Nephron progenitor cell (in vitro differentiated cells): ENCODE results near the gene EML3.
A peak's percentile ranks its signal among the peaks of the same experiment; 100 is the strongest.

Experiments used
- DNase-seq: peaks from one replicate; pipeline ENCODE4 v3.0.0; 2021
- H3K27ac Mint-ChIP-seq: 2 replicates; pipeline ENCODE4 v1.8.0; 2021; ENCODE audit warnings: mild to moderate bottlenecking, moderate library complexity, mixed read lengths
- H3K27me3 Mint-ChIP-seq: 2 replicates; pipeline ENCODE4 v1.8.0; 2021; ENCODE audit warnings: mild to moderate bottlenecking, low read depth, mixed read lengths; ENCODE audit not compliant: poor library complexity
- H3K36me3 Mint-ChIP-seq: 2 replicates; pipeline ENCODE4 v1.8.0; 2021; ENCODE audit warnings: low read depth, mixed read lengths
- H3K4me1 Mint-ChIP-seq: 2 replicates; pipeline ENCODE4 v1.8.0; 2021; ENCODE audit warnings: mixed read lengths
- H3K4me3 Mint-ChIP-seq: 2 replicates; pipeline ENCODE4 v1.8.0; 2021; ENCODE audit warnings: mild to moderate bottlenecking, moderate library complexity, mixed read lengths
- H3K9me3 Mint-ChIP-seq: 2 replicates; pipeline ENCODE4 v1.8.0; 2021; ENCODE audit warnings: mild to moderate bottlenecking, moderate library complexity, mixed read lengths
- CTCF ChIP-seq: fragments of 200-600 bp; sonication (generic); IDR thresholded peaks from 2 replicates; pipeline ENCODE4 v1.5.0; 2021; ENCODE audit warnings: antibody characterized with exemption

Gene EML3

GRCh38 chr11:62554387-62555167, 58.0 kb downstream of the EML3 start:
- no peak for TF ChIP-seq CTCF
- H3K4me3 Mint-ChIP-seq, result no peak overlapping the region
- DNase-seq, result no peak
- peaks cover 80% of the 10 kb centered on the region for H3K4me1 Mint-ChIP-seq
- no peaks in the 10 kb centered on the region for H3K9me3 Mint-ChIP-seq
- H3K27me3 Mint-ChIP-seq, result peaks cover 13% of the 10 kb centered on the region
- peaks cover 21% of the 10 kb centered on the region for H3K36me3 Mint-ChIP-seq
- peak overlapping the region; percentile 11 for H3K27ac Mint-ChIP-seq

- H3K4me3 Mint-ChIP-seq, result no peak overlapping the region
- H3K36me3 Mint-ChIP-seq, result peaks cover 15% of the 10 kb centered on the region
- no peaks in the 10 kb centered on the region for H3K9me3 Mint-ChIP-seq
- peaks cover 76% of the 10 kb centered on the region for H3K4me1 Mint-ChIP-seq
- H3K27me3 Mint-ChIP-seq, result peaks cover 16% of the 10 kb centered on the region
- H3K27ac Mint-ChIP-seq, result peak overlapping the region; percentile 95
- no peak for TF ChIP-seq CTCF
- no peak for DNase-seq
Observed at GRCh38 chr11:62553839-62554361, 58.7 kb downstream of the EML3 start.

- peaks cover 82% of the 10 kb centered on the region for H3K4me1 Mint-ChIP-seq
- H3K27me3 Mint-ChIP-seq, result peaks cover 23% of the 10 kb centered on the region
- peak overlapping the region; percentile 45 for H3K4me3 Mint-ChIP-seq
- peaks cover 9% of the 10 kb centered on the region for H3K36me3 Mint-ChIP-seq
- no peaks in the 10 kb centered on the region for H3K9me3 Mint-ChIP-seq
- DNase-seq, result peak; percentile 47
- no peak for TF ChIP-seq CTCF
- peak overlapping the region; percentile 95 for H3K27ac Mint-ChIP-seq
Observed at GRCh38 chr11:62553080-62553838, 59.3 kb downstream of the EML3 start.

GRCh38 chr11:62552485-62553079, 60.0 kb downstream of the EML3 start:
- peaks cover 29% of the 10 kb centered on the region for H3K27me3 Mint-ChIP-seq
- TF ChIP-seq CTCF, result no peak
- no peaks in the 10 kb centered on the region for H3K9me3 Mint-ChIP-seq
- peaks cover 9% of the 10 kb centered on the region for H3K36me3 Mint-ChIP-seq
- peak overlapping the region; percentile 95 for H3K27ac Mint-ChIP-seq
- DNase-seq, result no peak
- H3K4me3 Mint-ChIP-seq, result peak overlapping the region; percentile 37
- peaks cover 89% of the 10 kb centered on the region for H3K4me1 Mint-ChIP-seq
